GM19239 (cell line): ENCODE results near the gene ARMC12.

Experiments used
- DNase-seq: peaks from one replicate; pipeline ENCODE4 v3.0.0; 2011; ENCODE audit warnings: low spot score; ENCODE audit not compliant: insufficient read length
- FAIRE-seq: peaks from 2 replicates; lab custom pipeline; 2011; peaks lifted over from hg19 to GRCh38; lab: Jason Lieb, UNC

ARMC12 gene

GRCh38 chr6:35765739-35766138 lies 28.9 kb downstream of the ARMC12 start:
- no peak for DNase-seq
- FAIRE-seq, result no peak

- FAIRE-seq (no peak), DNase-seq (no peak)
Measured at GRCh38 chr6:35769211-35769610, 32.4 kb downstream of the ARMC12 start.

GRCh38 chr6:35771343-35771627 lies 34.5 kb downstream of the ARMC12 start:
- DNase-seq (no peak), FAIRE-seq (no peak)

GRCh38 chr6:35774116-35774794 lies 37.4 kb downstream of the ARMC12 start:
- DNase-seq (no peak), FAIRE-seq (no peak)

DNA sequence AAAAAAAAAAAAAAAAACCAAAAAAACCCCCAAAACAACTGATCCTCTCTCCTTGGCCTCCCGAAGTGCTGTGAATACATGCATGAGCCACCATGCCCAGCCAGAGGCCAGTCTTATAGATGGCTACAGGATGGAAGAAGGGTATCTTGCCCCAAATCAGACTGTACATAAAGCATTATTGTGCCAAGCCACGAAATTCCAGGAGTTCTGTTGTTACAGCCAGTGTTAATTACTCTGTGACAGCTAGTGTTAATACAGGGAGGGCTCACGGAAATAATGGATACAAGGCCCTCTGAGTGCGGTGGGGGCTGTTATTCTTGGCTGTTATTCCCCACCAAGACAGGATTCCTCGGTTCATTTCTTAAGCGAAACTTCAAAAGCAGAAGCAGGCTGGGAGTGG lies 38.2 kb downstream of the ARMC12 start:
- FAIRE-seq, result no peak
- no peak for DNase-seq

DNA sequence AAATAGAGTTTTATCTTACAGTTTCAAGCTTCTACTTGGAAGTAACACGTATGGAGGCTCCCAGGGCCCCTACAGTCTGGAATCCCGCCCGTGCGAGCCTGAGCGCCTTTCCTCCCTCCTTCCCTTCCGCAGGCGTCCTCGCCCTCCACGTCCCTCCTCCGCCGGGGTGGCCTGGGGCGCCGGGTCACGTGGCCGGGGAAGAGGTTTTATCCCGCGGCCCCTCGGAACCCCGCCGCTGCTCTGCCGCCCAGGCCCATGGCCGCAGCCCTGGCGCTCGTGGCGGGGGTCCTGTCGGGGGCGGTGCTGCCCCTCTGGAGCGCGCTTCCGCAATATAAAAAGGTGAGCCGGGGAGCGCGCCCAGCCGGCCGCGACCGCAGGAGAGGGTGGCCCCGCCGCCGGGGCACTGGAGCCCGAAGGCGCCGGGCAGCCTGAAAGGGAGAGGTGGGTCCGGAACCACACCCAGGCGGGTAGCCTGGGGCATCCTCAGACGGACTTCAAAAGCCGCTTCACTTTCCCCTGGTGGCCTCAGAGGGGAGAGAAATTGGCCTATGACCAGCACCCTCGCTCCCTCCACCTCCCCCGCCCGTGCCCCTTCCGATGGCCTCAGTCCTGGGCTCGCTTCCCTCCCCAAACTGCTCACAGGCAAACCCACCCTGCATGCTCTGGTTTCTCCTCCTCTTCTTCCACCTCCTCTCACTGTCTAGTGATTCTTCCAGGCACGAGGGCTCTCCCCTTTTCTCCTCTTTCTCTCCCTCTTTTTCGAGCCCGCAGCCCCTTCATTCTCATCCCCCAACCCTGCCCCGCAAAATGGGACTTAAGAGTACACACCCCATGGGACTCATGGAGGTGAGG lies 39.8 kb downstream of the ARMC12 start, which contains the start of gene CLPSL2:
CLPSL2 (plus strand) TSS at position 235 of the 852 bp plus-strand sequence; CDS start at position 256, 21 bp downstream.
- DNase-seq (no peak), FAIRE-seq (no peak)

DNA sequence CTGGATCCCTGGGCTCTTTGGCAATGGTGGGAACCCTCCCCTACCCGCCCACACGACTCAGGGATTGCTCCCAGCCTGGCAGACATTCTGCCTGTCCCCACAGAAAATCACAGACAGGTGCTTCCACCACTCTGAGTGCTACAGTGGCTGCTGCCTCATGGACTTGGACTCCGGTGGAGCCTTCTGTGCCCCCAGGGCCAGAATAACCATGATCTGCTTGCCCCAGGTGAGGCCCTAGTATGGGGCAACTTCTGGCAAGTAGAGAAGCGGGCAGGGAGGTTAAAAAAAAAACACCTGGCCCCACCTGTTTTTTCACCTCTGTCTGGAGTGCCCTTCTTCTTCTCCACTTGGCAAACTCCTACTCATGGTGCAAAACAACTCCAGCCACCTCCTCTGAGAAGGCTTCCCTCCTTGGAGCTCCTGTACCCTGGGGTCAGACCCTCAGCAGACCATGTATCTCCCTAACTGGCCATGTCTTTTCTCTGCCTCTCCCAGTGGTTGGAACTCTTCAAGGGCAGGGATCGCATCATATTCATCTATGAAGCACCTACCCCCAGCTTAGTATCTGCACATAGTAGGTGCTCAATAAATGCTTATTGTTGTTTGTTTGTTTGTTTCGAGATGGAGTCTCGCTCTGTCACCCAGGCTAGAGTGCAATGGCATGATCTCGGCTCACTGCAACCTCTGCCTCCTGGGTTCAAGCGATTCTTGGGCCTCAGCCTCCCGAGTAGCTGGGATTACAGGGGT lies 40.7 kb downstream of the ARMC12 start:
- no peak for FAIRE-seq

GRCh38 chr6:35778437-35778836 lies 41.6 kb downstream of the ARMC12 start:
- no peak for FAIRE-seq

More for the DNA sequence above, 40.7 kb downstream of the ARMC12 start:
- DNase-seq, result no peak

GRCh38 chr6:35780719-35781118 lies 43.9 kb downstream of the ARMC12 start, which contains the start of gene CLPSL1:
TSS of gene CLPSL1 (plus strand) at chr6:35781019. CDS start at chr6:35781111, 92 bp downstream.
- FAIRE-seq (no peak), DNase-seq (no peak)

More at GRCh38 chr6:35778437-35778836, 41.6 kb downstream of the ARMC12 start:
- no peak for DNase-seq

DNA sequence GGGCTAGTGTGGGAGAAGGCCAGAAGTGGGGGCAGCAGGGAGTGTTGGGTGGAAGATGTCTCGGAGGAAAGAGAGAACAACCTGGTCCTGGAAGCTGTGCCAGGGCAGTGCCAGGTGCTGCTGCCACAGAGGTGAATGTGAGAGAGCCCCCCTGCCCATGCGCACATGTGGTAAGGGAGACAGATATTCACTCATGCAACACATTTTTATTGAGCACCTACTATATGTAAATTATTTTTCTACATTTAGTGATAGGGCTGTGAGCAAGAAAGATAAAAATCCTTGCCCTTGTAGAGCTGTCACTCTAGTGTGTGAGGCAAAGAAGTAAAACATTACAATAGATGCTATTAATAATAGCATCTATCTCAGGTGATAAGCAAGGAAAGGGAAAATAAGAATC lies 44.5 kb downstream of the ARMC12 start:
- DNase-seq (no peak), FAIRE-seq (no peak)

GRCh38 chr6:35782424-35782823 lies 45.6 kb downstream of the ARMC12 start:
- no peak for FAIRE-seq
- DNase-seq, result no peak

GRCh38 chr6:35784200-35784599 lies 47.4 kb downstream of the ARMC12 start:
- FAIRE-seq, result no peak

GRCh38 chr6:35786272-35786671 lies 49.4 kb downstream of the ARMC12 start:
- FAIRE-seq, result no peak
- no peak for DNase-seq

More at GRCh38 chr6:35784200-35784599, 47.4 kb downstream of the ARMC12 start:
- DNase-seq, result no peak

DNA sequence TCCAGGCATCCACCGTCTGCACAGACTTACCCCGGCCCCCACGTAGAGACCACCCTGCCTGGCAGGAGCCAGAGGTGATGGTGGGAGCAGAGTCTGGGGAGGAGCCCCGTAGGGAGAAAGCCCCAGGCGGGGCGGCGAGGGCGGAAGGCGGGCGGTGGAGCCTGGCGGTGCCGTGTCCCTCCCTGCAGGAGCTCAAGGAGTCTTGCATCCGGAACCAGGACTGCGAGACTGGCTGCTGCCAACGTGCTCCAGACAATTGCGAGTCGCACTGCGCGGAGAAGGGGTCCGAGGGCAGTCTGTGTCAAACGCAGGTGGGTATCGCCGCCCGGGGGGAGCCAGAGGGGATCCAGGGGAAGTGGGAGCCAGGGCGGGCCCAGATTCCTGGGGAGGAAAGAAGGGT lies 50.0 kb downstream of the ARMC12 start:
- FAIRE-seq (no peak), DNase-seq (no peak)

GRCh38 chr6:35787266-35788218 lies 50.7 kb downstream of the ARMC12 start:
- FAIRE-seq (no peak), DNase-seq (no peak)

- no peak for FAIRE-seq
- no peak for DNase-seq
Measured at GRCh38 chr6:35788423-35788982, 51.7 kb downstream of the ARMC12 start.

DNA sequence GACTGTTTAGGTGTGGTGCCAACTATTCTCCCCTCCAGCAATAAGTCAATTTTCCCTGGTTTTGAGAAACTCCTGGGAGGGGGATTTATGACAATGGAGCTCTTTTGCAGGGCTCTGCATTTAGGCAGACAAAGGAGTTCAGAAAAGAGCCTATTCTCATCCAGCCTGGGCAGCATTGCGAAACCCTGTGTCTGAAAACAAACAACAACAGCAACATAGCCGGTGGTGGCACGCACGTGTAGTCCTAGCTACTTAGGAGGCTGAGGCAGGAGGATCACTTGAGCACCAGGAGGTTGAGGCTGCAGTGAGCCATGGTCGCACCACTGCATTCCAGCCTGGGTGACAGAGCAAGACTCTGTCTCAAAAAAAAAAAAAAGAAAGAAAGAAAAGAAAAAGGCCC lies 53.9 kb downstream of the ARMC12 start:
- FAIRE-seq, result no peak
- no peak for DNase-seq

DNA sequence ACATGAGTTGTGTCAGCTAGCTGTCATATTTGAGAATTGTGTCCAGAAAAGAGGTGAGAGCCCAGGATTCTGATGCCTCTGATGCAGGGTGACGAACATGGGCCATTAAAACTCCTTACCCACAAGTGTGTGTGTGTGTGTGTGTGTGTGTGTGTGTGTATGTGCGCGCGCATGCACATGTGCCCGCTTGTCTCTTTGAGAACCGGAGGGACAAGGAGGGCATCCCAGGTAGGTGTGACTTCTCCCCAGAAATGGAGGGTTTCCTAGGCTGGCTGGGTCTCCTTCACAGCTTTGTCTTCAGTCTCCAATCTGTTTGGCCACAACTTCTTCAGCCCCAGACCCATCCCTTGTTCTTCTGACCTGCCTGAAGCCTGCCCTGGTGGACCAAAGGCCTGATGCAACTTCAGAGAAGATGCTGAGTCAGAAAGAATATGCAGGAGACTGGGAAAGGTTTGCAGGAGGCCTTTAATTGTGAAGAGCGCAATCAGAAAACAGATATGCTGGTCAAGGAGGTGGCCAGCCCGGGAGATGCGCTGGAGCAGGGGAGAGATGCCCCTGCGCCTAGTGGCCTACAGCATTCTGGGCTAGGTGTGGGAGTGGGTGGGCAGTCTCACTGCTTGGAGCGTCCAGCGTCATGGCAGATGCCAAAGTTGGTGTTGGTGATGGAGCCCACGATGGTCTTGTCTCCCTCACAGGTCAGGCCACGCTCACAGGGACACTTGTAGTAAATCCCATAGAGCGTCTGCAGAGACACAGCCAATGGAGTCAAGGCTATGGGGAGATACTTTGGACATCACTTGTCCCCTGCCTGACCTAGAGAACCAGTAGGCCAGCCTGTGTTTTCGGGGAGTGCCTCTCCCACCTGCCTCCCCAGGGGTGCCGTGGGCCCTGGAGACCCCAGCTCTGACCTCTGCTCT lies 58.0 kb downstream of the ARMC12 start:
- no peak for DNase-seq
- FAIRE-seq, result no peak
